ENCODE measurements around the gene ABHD17C.

DNA sequence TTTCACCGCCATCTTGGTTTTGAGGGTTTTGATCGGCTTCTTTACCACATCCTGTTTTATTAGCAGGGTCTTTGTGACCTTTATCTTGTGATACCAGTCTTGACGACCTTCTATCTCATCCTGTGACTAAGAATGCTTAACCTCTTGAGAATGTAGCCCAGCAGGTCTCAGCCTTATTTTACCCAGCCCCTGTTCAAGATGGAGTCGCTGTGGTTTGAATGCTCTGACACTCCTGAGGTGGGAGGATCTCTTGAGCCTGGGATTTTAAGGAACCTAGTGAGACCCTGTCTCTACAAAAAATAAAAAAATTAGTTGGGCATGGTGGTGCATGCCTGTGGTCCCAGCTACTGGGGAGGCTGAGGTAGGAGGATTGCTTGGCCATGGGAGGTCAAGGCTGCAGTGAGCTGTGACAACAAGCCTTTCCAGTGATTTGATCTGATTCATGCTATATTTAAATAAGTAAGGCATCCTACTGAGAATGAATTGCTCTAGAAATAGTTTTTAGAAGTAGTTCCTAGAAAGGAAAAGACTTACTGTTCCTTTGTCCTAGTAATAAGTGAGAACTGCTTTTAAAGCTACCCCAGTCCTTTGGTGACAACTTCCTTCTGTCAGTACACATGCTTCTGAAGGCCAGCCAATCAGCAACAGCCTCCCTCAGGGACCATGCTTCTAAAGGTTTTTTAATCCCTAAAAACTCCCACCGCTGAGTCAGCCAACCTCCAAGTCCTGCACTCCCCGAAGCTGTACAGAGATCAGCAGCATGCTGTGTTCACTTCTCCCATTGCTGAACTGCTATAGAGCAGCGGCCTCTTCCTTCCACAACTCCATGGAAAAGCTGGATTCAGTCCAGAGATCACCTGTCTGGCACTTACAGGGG lies 75.0 kb downstream of the ABHD17C start:
- TF ChIP-seq POLR2AphosphoS5 (IDR thresholded peaks at IDR 0.05; ENCODE audit: low read depth, low read length), result no peak
- no peak for TF ChIP-seq TAF1 (IDR thresholded peaks at IDR 0.05; ENCODE audit: borderline replicate concordance, low read depth, low read length)
- TF ChIP-seq POLR2A (IDR thresholded peaks at IDR 0.05; ENCODE audit: low read depth, low read length), result no peak
